WTC11 (cell line): ENCODE measurements around the gene FANK1. TPM values are rescaled to one million over a fixed set of nuclear protein-coding genes. Genes with fewer than 3 reads are reported as not detected.
A peak's percentile ranks its signal among the peaks of the same experiment; 100 is the strongest.
"Not testable (repeated sequence)": the region's sequence is repeated elsewhere in the genome, so short reads cannot be mapped to it uniquely, and the experiment has no call there.

Experiments used
- ATAC-seq: fragments of 200-7000 bp; cut with Tn5 transposase; 2 replicates; pipeline ENCODE4 v1.10.0; 2021; ENCODE audit warnings: mild to moderate bottlenecking, moderate library complexity
- CTCF ChIA-PET: fragments of 300-600 bp; sonication (Branson Sonifier 250); formaldehyde crosslinking; loops from one replicate; lab custom pipeline; 2021; ENCODE audit warnings: antibody characterized with exemption; lab: Charles Lee
- POLR2A ChIA-PET: fragments of 350-600 bp; sonication (Branson Sonifier 250); formaldehyde crosslinking; loops from one replicate; lab custom pipeline; 2021; ENCODE audit warnings: antibody characterized with exemption; lab: Charles Lee
- DNase-seq: peaks from one replicate; pipeline ENCODE4 v3.0.0; 2021; ENCODE audit warnings: low spot score
- H3K27ac Mint-ChIP-seq: 2 replicates; pipeline ENCODE4 v1.8.0; 2021; ENCODE audit warnings: mixed read lengths
- H3K27me3 Mint-ChIP-seq: 2 replicates; pipeline ENCODE4 v1.8.0; 2021; ENCODE audit warnings: low read depth, mild to moderate bottlenecking, moderate library complexity, mixed read lengths
- H3K36me3 Mint-ChIP-seq: 2 replicates; pipeline ENCODE4 v1.8.0; 2021; ENCODE audit warnings: mixed read lengths
- H3K4me1 Mint-ChIP-seq: 2 replicates; pipeline ENCODE4 v1.8.0; 2022; ENCODE audit warnings: mixed read lengths
- H3K4me3 Mint-ChIP-seq: 2 replicates; pipeline ENCODE4 v1.8.0; 2021; ENCODE audit warnings: mild to moderate bottlenecking, moderate library complexity, mixed read lengths
- H3K9me3 Mint-ChIP-seq: 2 replicates; pipeline ENCODE4 v1.8.0; 2021; ENCODE audit warnings: mixed read lengths
- AFF4 ChIP-seq: sonication (generic); formaldehyde crosslinking; IDR thresholded peaks from 2 replicates; pipeline ENCODE4 v1.8.1; 2023; ENCODE audit warnings: mild to moderate bottlenecking, missing genetic modification reagents, borderline replicate concordance
- CDX4 ChIP-seq: fragments of 250-450 bp; sonication (Bioruptor Pico); IDR thresholded peaks from 2 replicates; pipeline ENCODE4 v1.9.0; 2021; ENCODE audit warnings: moderate library complexity, mild to moderate bottlenecking, inconsistent platforms, borderline replicate concordance
- FOXJ3 ChIP-seq: sonication (generic); formaldehyde crosslinking; IDR thresholded peaks from 2 replicates; pipeline ENCODE4 v1.9.0; 2021; ENCODE audit warnings: missing genetic modification reagents, mild to moderate bottlenecking, borderline replicate concordance
- GABPB1 ChIP-seq: sonication (generic); formaldehyde crosslinking; IDR thresholded peaks from 2 replicates; pipeline ENCODE4 v1.8.1; 2023; ENCODE audit warnings: mild to moderate bottlenecking, missing genetic modification reagents
- HMGXB4 ChIP-seq: sonication (generic); formaldehyde crosslinking; IDR thresholded peaks from 2 replicates; pipeline ENCODE4 v1.8.1; 2023; ENCODE audit warnings: mild to moderate bottlenecking, moderate library complexity, missing genetic modification reagents
- IRF1 ChIP-seq: sonication (generic); formaldehyde crosslinking; IDR thresholded peaks from 2 replicates; pipeline ENCODE4 v1.8.0; 2023; ENCODE audit warnings: missing genetic modification reagents
- MYBL2 ChIP-seq: sonication (generic); formaldehyde crosslinking; IDR thresholded peaks from 2 replicates; pipeline ENCODE4 v1.8.1; 2023; ENCODE audit warnings: mild to moderate bottlenecking, moderate library complexity, missing genetic modification reagents
- RELA ChIP-seq: sonication (generic); formaldehyde crosslinking; IDR thresholded peaks from 2 replicates; pipeline ENCODE4 v1.8.1; 2022; ENCODE audit warnings: missing genetic modification reagents, mild to moderate bottlenecking, borderline replicate concordance
- TEAD1 ChIP-seq: sonication (generic); formaldehyde crosslinking; IDR thresholded peaks from 2 replicates; pipeline ENCODE4 v1.8.0; 2022; ENCODE audit warnings: mild to moderate bottlenecking, missing genetic modification reagents
- ZNF138 ChIP-seq: sonication (generic); formaldehyde crosslinking; conservative IDR thresholded peaks from 2 replicates; pipeline ENCODE4 v1.8.1; 2022; ENCODE audit warnings: mild to moderate bottlenecking, moderate library complexity, missing genetic modification reagents
- ZNF317 ChIP-seq: sonication (generic); formaldehyde crosslinking; IDR thresholded peaks from 2 replicates; pipeline ENCODE4 v1.8.1; 2023; ENCODE audit warnings: low read depth, mild to moderate bottlenecking, moderate library complexity, missing genetic modification reagents, borderline replicate concordance
- ZNF425 ChIP-seq: fragments of 250-450 bp; sonication (Bioruptor Pico); conservative IDR thresholded peaks from 2 replicates; pipeline ENCODE4 v1.9.0; 2021; ENCODE audit warnings: mild to moderate bottlenecking
- ZNF512 ChIP-seq: sonication (generic); formaldehyde crosslinking; IDR thresholded peaks from 2 replicates; pipeline ENCODE4 v1.8.1; 2022; ENCODE audit warnings: missing genetic modification reagents, borderline replicate concordance
- total RNA-seq: library from RNA; stranded (reverse); gene quantifications from 3 replicates; pipeline ENCODE4 v1.2.3, GENCODE V29; 2021

FANK1 gene
- total RNA-seq, 1 experiment from 2014 or later: 3.4 TPM

- TF ChIP-seq HMGXB4: no peak
- no peak for TF ChIP-seq TEAD1
- no peak for TF ChIP-seq MYBL2 (CRISPR knock-in tag)
- TF ChIP-seq ZNF425: no peak
- TF ChIP-seq ZNF317 (CRISPR knock-in tag): no peak
- TF ChIP-seq AFF4 (CRISPR knock-in tag): no peak
- TF ChIP-seq CDX4: no peak
- TF ChIP-seq RELA (CRISPR knock-in tag): no peak
- TF ChIP-seq IRF1 (CRISPR knock-in tag): no peak
- TF ChIP-seq ZNF512 (CRISPR knock-in tag): no peak
Observed at GRCh38 chr10:125911145-125911544, 14.8 kb downstream of the FANK1 start (continued).

- ChIA-PET POLR2A (no interaction called here), CTCF (interaction anchor here (0.9 kb wide), 1 partner anchor 242 kb away, joined by 3 read pairs; no protein-coding TSS in a partner anchor)
- Mint-ChIP-seq H3K27me3 (no peaks in the 10 kb centered on the region), H3K27ac (no peak overlapping the region), H3K9me3 (peaks cover 13% of the 10 kb centered on the region), H3K4me3 (no peak overlapping the region), H3K4me1 (peaks cover 8% of the 10 kb centered on the region), H3K36me3 (peaks cover 3% of the 10 kb centered on the region; the same call in 1 of the 2 replicates)
- TF ChIP-seq GABPB1 (CRISPR knock-in tag) (0 out of 2 replicates have a peak, but pooled peaks have one; percentile 28), ZNF138 (CRISPR knock-in tag) (no peak), FOXJ3 (no peak)
- ATAC-seq (no peak), DNase-seq (no peak)
Observed at GRCh38 chr10:125911990-125912389, 15.6 kb downstream of the FANK1 start.

GRCh38 chr10:125913277-125913676, 16.9 kb downstream of the FANK1 start:
- H3K27ac Mint-ChIP-seq, H3K4me1 Mint-ChIP-seq, DNase-seq, POLR2A ChIA-PET, H3K4me3 Mint-ChIP-seq, ATAC-seq, H3K36me3 Mint-ChIP-seq, CTCF ChIA-PET, H3K27me3 Mint-ChIP-seq: not testable (repeated sequence)
- H3K9me3 Mint-ChIP-seq: peaks cover 16% of the 10 kb centered on the region
